Measurements from ENCODE around the gene PIK3R4.

Gene PIK3R4

DNA sequence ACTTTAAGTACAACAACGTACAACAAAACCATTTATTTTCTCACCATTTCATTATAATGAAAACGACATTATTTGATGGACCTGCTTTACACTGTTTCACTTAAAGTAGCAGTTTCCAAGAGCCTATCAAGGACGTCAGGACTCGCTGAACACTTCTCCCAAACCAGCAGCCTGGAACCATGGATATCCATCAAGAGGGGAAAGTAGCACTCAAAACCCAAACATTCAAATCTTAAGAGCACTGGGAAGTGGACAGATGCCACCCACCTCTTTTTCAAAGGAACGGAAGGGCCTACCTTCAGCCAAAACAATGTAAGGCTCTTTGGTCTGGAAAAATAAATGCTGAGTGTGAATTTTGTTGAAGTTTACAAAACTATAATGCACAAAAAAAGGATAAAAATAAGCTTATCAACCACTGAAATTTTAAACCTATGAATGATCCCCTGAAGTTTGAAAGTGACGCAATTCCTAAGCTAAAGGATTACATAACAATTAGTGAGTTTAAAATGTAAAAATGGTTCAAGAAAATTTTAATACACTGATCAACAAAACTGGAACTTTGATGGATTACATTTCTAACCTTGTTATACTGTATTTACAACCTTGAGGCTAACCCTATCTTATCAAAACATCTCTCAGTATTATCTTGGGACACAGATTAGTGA is 4.6 kb downstream of the PIK3R4 start:
- DNase-seq (ENCODE audit: low spot score), result no peak

DNA sequence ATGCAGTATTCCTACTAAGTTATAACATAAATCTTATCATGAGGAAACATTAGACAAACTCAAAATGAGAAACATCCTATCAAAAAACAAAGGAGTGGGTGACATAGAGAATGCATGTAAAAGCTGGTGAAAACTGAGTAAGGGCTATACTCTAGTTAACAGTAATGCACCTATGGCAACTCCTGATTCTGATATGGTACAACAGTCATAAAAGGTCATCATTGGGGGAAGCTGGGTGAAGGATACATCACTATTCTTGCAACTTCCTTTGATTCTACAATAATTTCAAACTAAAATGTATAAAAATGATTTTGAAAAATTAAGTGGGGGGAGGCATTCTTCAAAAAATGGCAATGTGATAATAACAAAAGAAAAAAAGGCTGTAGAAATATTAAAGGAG is 6.8 kb downstream of the PIK3R4 start:
- no peak for DNase-seq (ENCODE audit: low spot score)

DNA sequence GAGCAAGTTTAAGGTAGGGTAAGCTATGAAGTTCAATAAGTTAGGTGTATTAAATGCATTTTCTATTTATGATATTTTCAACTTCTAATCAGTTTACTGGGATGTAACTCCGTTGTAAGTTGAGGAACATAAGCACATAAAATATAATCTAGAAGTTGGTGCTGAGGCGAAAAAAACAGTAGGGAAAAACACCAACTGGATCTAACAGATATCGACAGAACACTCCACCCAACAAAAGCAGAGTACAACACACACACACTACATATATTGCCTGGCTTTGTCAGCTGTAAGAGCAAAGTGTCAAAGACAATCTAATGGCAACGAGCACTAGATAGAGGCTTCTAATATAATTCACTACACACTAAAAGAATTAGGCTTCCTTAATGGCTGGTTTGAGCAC is 8.4 kb downstream of the PIK3R4 start:
- no peak for DNase-seq (ENCODE audit: low spot score)

DNA sequence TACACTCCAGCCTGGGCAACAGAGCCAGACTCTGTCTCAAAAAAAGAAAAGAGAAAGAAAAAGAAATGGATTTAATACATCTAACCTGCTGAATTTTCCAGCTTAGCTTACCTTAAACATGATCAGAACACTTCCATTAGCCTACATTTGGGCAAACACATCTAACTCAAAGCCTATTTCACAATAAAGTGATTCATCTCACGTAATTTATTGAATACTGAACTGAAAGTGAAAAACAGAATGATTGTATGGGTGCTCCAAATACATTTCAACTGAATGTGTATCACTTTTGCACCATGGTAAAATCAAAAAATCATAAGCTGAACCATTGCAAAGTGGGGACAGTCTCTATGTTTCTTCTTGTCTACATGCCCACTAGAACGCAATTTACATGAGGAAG is 9.0 kb downstream of the PIK3R4 start:
- no peak for DNase-seq (ENCODE audit: low spot score)

DNA sequence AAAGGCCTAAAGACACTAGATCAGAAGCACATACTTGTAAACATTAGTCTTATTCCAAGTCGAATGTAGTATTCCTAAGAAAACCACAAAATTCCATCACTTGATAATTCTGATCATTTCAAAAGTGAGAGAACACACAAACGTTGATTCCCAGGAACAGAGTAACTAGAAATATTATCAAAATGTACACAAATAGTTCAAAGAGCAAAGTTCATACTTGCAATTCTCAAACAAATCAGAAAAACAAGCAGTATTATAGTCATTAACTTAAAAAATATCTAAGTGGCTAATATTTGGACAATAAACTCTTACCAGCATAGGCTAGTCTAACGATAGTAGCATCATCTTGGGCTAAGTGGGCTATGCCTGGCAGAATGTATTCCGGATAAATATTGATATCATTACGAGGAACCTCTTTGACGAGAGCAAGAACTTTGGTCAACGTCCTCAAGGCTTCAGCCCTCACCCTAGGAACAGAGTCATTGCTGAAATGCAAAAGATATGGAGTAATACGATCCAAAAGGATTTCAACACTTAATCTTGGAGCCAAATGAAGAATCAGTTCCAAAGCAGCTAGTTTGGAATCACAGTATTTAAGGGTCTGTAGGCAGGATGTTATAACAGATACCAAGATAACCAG is 13.3 kb downstream of the PIK3R4 start:
- no peak for DNase-seq (ENCODE audit: low spot score)

DNA sequence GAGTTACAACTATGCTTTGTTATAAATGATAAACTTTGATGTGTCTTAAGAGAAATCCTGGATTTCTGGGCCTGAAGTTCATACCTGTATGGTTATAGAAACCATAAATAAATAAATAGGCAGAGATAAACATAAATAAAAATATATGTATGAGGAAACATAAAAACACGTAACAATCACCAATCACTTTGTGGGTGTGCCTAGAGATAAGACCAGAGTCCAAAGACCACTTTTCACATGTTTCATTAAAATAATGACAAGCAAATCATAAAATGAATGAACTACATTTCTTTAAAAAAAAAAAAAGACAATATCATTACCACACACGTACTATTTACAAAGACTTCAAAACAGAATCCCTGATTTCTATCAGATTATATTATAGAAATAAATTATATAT is 14.1 kb downstream of the PIK3R4 start:
- DNase-seq (ENCODE audit: low spot score), result no peak

DNA sequence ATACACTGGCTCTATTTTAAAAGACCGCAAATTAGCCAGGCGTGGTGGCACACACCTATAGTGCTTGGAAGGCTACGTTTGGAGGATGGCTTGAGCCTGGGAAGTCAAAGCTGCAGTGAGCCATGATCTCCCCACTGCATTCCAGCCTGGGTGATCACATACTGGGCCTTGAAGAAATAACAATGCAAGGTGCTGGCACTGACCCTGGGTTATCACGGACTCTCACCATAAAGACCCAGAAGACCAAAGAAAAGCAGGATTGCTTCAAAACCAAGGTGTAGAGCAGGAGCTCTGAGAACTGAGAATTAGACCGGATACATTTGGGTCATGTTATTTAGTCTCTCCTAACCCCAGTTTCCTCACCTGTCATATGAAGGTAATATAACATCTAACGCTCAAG is 14.8 kb downstream of the PIK3R4 start:
- no peak for DNase-seq (ENCODE audit: low spot score)

DNA sequence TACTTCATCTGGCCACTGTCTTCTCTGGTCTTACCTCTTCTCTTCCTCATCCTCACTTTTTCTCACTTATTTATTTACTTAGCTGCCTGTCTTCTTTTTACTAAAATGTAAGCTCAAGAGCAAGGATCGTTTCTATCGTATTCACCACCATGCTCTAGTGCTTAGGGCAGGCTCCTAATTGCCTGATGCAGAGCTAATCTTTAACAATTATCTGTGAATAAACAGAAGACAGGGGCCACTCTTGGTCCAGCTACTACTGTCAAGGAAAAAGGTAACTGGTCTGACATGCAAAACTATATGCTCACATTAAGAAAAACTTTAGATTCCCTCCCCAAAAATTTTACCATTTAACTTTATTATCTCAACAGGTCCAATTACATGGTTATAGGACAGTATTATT is 17.5 kb downstream of the PIK3R4 start:
- DNase-seq (ENCODE audit: low spot score), result no peak

DNA sequence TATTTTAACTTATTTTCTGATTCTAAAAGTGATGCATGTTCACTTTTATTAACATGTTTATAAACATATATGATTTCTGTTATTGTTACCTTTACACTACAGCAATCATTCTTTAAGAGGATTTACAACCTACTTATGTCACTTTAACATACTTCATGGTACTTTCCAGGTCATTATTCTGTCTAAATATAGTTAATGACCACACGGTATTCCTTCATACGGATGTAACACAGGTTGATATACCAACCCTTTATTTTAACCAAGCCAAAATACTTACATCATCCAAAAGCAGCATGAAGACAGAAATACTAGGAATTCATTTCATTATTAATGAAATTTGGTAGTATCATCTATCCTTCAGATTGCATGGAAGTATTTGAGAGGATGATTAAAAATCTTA is 18.6 kb downstream of the PIK3R4 start:
- peak; percentile 34 for DNase-seq (ENCODE audit: low spot score)

DNA sequence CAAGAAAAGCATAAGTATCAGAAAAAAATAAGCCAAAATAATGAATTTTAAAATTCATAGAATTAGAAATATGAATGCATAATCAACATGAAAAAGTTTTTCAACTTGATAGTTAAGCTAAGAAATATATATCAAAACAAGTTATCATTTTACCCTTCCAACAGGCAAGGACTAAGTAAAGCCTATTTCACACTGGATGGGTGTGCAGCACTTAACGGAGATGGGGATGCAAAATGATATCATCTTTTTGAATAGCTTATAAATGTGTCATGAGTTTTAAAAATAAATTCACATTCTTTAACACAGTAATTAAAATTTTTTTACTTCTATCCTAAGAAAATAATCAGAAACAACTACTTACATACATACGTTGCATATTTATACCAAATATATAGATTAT is 20.9 kb downstream of the PIK3R4 start:
- DNase-seq (ENCODE audit: low spot score), result no peak

DNA sequence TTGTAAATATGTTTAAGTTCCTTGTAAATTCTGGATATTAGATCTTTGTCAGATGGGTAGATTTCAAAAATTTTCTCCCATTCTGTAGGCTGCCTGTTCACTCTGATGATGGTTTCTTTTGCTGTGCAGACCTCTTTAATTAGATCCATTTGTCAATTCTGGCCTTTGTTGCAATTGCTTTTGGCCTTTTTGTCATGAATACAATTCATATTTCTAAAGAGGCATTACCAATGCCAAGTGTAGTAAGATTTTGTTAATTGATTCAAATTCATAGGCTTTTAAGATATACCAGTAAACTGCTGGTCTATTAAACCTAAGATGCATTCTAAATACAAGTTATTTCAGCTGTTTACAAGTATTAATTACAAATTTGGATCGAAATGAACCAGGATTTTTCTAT is 31.0 kb downstream of the PIK3R4 start:
- DNase-seq (ENCODE audit: low spot score), result no peak

DNA sequence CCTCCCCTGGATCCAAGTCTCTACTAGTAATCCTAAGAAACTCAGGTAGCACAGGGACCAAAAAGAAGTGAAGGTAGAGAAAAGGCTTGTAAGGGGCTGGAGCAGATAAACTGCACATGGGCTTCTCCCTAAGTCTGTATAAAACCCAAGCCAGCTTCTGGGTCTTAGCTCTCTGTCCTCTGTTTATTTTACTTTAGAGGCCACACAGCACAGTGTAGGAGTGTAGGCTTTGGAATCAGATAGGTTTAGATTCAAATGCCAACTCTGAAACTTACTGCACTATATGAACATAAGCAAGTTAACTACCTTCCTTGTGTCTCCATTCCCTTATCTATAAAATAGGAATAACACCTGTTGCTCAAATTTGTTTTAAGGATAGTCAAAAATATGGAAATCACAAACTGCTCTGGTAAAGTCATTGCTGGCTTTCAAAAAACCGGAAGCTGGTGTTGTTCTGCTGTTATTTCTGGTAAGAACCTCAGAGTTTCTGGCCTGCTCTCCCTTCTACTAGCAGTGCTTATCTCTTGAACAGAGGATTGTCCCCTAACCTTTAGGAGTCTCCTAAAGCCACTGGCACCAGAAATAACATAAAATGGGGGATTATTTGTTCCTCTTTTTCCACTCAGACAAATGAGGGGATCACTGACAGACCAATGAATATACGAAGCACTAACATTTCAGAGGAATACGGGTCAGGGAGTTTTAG is 33.8 kb downstream of the PIK3R4 start:
- DNase-seq (ENCODE audit: low spot score), result no peak

DNA sequence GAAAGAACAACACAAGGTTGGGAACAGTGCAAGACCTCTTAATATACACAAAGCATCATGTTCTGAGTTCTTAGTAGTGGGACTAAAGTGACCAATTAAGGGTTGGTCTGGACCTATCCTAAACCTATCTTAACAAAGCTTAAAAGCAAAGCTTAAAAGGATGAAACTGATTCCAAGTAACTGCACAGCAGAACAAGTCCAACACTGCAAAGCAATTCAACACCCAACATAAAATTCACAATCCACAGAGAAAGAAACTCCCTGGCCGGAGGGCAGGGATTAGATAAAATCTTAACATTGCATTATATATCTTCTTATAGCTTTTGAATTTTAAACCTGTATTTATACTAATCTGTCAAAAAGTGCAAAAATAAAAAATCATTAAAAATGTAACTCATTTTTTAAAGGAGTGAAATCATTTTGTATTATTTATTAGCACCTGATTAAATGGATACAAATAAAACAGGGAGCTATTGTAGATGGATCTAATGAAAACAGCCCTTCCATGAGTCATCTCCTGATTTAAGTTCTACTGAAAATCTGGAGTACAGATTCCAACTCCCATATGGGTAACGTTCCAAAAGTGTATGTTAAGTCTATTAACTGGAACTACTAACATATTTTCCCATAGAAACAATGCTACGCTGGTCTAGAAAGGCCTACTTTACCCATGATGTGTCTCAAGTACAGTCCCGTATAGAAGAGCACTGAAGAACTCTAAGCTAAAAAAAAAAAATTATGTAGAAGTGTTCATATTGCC is 34.9 kb downstream of the PIK3R4 start:
- no peak for DNase-seq (ENCODE audit: low spot score)

DNA sequence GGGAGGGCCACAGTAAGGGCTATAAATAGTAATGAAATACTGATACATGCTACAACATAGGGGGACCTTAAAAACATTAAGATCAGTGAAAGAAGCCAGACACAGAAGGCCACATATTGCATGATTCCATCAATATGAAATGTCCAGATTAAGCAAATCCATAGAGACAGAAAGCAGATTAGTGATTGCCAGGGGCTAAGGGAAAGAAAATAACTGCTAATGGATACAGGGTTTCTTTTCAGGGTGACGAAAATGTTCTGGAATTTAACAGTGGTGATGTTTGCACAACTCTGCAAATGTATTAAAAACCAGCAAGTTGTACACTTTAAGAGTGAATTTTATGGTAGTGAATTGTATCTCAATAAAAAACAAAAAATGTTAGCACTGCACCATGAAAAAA is 37.0 kb downstream of the PIK3R4 start:
- no peak for DNase-seq (ENCODE audit: low spot score)

DNA sequence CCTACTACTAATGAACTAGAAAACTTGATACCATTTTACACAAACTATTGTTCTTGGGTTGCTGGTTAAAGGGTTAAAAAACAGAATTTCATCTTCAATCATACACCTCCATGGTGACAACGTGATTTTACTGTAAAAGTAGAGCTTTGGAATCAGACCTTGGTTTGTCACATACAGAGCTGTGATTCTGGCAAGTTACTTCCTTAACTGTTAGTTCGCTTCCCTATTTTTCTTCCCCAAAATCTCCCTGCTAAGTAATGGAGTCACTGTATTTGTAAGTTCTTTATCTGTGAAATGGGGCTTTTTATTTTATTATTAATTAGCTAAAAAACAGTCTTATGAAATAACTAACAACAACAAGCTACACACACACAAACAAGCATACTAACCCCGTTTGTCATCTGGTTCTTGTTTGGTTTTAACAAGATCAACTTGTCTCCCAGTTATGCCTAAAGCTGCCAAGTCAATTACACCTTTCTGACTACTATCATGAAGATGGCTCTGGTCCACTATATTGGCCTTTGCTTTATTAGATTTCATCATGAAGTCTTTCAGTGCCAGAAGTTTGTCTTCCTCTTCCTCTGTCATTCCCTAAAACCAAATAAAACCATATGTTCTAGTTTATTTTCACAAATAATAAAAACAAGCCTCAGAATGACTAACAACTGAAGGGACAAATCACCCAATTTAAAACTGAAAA is 38.6 kb downstream of the PIK3R4 start:
- no peak for DNase-seq (ENCODE audit: low spot score)

DNA sequence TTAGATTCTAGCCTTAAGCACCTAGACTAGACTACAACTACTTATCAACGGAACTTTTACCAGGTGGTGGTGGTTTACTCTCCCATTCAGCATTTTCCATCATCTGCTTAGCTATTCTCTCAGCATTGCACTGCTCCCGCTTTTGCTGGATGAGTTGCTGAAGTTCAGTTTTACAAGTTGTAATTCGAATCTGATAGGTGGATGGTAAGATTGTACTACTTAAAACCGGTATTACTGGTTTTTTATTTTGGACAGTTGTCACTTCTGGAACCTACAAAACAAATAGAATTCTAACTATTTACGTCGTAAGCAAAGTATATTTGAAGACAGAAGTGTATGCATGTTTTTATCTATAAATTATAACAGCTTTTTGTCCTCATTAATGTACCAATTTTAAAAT is 41.1 kb downstream of the PIK3R4 start:
- DNase-seq (ENCODE audit: low spot score), result no peak

DNA sequence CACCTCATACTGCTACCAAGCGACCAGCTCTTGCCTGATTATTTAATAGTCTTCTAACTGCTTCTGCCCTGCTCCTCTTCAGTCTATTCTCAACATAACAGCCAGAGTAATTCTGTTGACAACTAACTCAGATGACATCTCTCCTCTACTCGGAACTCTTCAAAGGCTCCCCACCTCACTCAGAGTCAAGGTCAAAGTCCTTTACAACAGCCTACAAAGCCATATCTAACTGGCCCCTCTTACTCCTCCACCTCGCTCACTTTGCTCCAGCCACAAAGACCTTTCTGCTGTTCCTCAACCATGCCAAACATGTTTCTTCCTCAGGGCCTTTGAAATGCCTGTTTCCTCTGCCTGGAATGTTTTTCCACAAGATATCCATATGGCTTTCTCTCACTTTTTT is 43.6 kb downstream of the PIK3R4 start:
- no peak for DNase-seq (ENCODE audit: low spot score)

DNA sequence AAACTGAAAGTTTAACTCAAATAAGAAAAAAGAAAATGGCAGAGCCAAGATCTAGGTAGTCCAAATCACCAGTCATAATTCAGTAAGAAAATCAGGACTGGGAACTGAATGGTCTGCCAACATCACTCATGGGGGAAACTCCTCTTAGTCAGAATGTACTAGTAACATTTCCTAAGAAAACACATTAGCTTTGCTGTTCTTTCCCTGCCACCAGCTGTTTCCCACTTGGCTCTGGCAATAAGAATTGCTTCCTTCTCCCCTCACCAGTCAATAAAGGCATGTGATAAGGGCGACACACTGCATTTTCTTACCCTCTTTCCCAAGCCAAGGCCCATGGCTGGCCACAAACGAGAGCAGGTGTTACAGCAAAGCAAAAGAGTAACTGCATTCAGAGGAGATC is 46.1 kb downstream of the PIK3R4 start:
- no peak for DNase-seq (ENCODE audit: low spot score)

DNA sequence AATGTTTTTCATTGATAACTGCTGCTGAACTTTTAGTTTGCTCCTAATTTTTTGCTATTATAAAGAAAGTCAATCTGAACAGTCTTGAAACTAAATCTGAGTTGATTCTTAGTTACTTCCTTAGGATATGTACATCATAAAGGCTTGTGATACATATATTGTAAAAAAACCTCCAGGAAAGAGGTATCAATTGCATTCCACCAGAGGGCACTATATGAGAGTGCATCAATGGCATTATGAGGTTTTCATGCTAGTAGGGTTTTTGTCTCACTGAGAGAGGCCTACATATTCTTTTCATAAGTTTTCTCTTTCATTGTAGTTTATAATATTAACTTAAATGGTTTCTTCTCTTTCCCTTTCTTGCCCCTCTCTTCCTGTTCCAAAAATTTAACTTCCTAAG is 46.9 kb downstream of the PIK3R4 start:
- DNase-seq (ENCODE audit: low spot score), result peak; percentile 14

DNA sequence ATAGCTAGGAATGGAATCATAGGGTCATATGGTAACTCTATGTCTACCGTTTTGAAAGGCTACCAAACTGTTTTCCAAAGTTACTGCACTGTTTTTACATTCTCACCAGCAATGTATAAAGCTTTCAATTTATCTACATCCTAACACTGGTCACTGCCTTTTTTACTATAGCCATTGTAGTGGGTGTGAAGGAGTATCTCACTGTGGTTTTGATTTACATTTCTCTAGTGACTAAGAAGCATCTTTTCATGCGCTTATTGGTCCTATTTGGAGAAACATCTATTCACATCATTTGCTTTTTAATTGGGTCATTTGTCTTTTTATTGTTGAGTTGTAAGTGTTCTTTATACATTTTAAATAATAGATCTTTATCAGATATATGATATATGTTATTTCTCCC is 53.3 kb downstream of the PIK3R4 start:
- no peak for DNase-seq (ENCODE audit: low spot score)

DNA sequence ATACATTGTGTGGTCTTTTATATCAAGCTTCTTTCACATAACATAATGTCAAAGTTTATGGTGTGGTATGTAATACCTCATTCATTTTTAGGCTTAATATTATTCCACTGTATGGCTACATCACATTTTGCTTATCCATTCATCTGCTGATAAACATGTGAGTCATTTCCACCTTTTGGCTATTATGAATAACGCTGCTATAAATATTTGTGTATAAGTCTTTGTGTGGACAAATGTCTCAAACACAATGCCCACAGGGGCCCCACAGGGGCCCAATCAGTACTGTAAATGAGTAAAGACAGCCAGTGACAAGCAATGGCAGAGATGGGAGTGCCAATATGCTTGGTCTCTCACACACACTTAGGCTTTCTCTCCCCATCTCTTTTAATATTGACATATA is 54.2 kb downstream of the PIK3R4 start:
- DNase-seq (ENCODE audit: low spot score), result no peak
